SK-N-SH treated with all-trans-retinoic acid at 6 μM for 48 hours (cell line): ENCODE measurements around the gene FATE1.

ENCODE experiments used
- ATAC-seq: fragments of 200-7000 bp; cut with Tn5 transposase; 3 replicates; pipeline ENCODE4 v1.9.1; 2020; ENCODE audit warnings: mild to moderate bottlenecking, moderate library complexity
- ARNTL ChIP-seq: fragments of 450-650 bp; formaldehyde crosslinking; IDR thresholded peaks from 2 replicates; pipeline ENCODE4 v1.5.0; 2020; ENCODE audit warnings: low read depth, mild to moderate bottlenecking, moderate library complexity, borderline replicate concordance
- BACH2 ChIP-seq: fragments of 250-450 bp; sonication (Bioruptor Pico); IDR thresholded peaks from 2 replicates; pipeline ENCODE4 v1.9.0; 2021; ENCODE audit warnings: mild to moderate bottlenecking, borderline replicate concordance
- CSDC2 ChIP-seq: fragments of 250-450 bp; sonication (Bioruptor Pico); IDR thresholded peaks from 2 replicates; pipeline ENCODE4 v1.5.0; 2020; ENCODE audit warnings: mild to moderate bottlenecking, moderate library complexity
- ESRRG ChIP-seq: fragments of 250-450 bp; sonication (Bioruptor Pico); IDR thresholded peaks from 2 replicates; pipeline ENCODE4 v1.6.1; 2021; ENCODE audit warnings: mild to moderate bottlenecking
- GLIS3 ChIP-seq: fragments of 250-450 bp; sonication (Bioruptor Pico); IDR thresholded peaks from 2 replicates; pipeline ENCODE4 v1.5.0; 2020; ENCODE audit warnings: mild to moderate bottlenecking, moderate library complexity
- ISL1 ChIP-seq: fragments of 250-450 bp; sonication (Bioruptor Pico); IDR thresholded peaks from 2 replicates; pipeline ENCODE4 v2.1.2; 2022; ENCODE audit warnings: mild to moderate bottlenecking, moderate library complexity
- OSR1 ChIP-seq: fragments of 250-450 bp; sonication (Bioruptor Pico); IDR thresholded peaks from 2 replicates; pipeline ENCODE4 v1.8.0; 2022; ENCODE audit warnings: moderate library complexity, mild to moderate bottlenecking, inconsistent platforms
- PPARA ChIP-seq: fragments of 250-450 bp; sonication (Bioruptor Pico); IDR thresholded peaks from 2 replicates; pipeline ENCODE4 v1.5.0; 2020; ENCODE audit warnings: mild to moderate bottlenecking, borderline replicate concordance
- RARB ChIP-seq: fragments of 250-450 bp; sonication (Bioruptor Pico); IDR thresholded peaks from 2 replicates; pipeline ENCODE4 v1.8.0; 2021; ENCODE audit warnings: mild to moderate bottlenecking, moderate library complexity
- SNAI2 ChIP-seq: fragments of 250-450 bp; sonication (Bioruptor Pico); IDR thresholded peaks from 2 replicates; pipeline ENCODE4 v1.5.0; 2020; ENCODE audit warnings: mild to moderate bottlenecking, moderate library complexity
- TCF4 ChIP-seq: fragments of 250-450 bp; sonication (Bioruptor Pico); IDR thresholded peaks from 2 replicates; pipeline ENCODE4 v1.8.0; 2021; ENCODE audit warnings: mild to moderate bottlenecking, moderate library complexity, borderline replicate concordance
- TOX ChIP-seq: fragments of 250-450 bp; sonication (Bioruptor Pico); IDR thresholded peaks from 2 replicates; pipeline ENCODE4 v1.8.0; 2021; ENCODE audit warnings: mild to moderate bottlenecking, moderate library complexity, borderline replicate concordance
- TSHZ2 ChIP-seq: fragments of 250-450 bp; sonication (Bioruptor Pico); IDR thresholded peaks from 2 replicates; pipeline ENCODE4 v1.5.0; 2020; ENCODE audit warnings: mild to moderate bottlenecking, moderate library complexity
- ZC3H10 ChIP-seq: fragments of 250-450 bp; sonication (Bioruptor Pico); IDR thresholded peaks from 2 replicates; pipeline ENCODE4 v1.5.1; 2021; ENCODE audit warnings: mild to moderate bottlenecking, moderate library complexity
- ZFP3 ChIP-seq: fragments of 250-450 bp; sonication (Bioruptor Pico); IDR thresholded peaks from 2 replicates; pipeline ENCODE4 v1.5.0; 2020; ENCODE audit warnings: mild to moderate bottlenecking, moderate library complexity
- ZFP30 ChIP-seq: fragments of 450-650 bp; formaldehyde crosslinking; IDR thresholded peaks from 2 replicates; pipeline ENCODE4 v1.5.0; 2022; ENCODE audit warnings: mild to moderate bottlenecking, moderate library complexity
- ZNF565 ChIP-seq: fragments of 450-650 bp; formaldehyde crosslinking; conservative IDR thresholded peaks from 2 replicates; pipeline ENCODE4 v1.5.0; 2020; ENCODE audit warnings: low read depth, mild to moderate bottlenecking, moderate library complexity
- ZNF70 ChIP-seq: fragments of 450-650 bp; formaldehyde crosslinking; IDR thresholded peaks from 2 replicates; pipeline ENCODE4 v1.5.0; 2020; ENCODE audit warnings: mild to moderate bottlenecking, moderate library complexity
- ZNF8 ChIP-seq: fragments of 450-650 bp; formaldehyde crosslinking; IDR thresholded peaks from 2 replicates; pipeline ENCODE4 v1.5.0; 2020; ENCODE audit warnings: mild to moderate bottlenecking, moderate library complexity
- TF ChIP-seq, protein P1 (sequence below): fragments of 250-450 bp; sonication (Bioruptor Pico); IDR thresholded peaks from 2 replicates; pipeline ENCODE4 v1.8.0; 2021; ENCODE audit warnings: low read depth, mild to moderate bottlenecking, moderate library complexity, borderline replicate concordance
- TF ChIP-seq, protein P2 (sequence below): fragments of 250-450 bp; sonication (Bioruptor Pico); IDR thresholded peaks from 2 replicates; pipeline ENCODE4 v1.5.1; 2020; ENCODE audit warnings: low read depth, mild to moderate bottlenecking, moderate library complexity
- TF ChIP-seq, protein P3 (sequence below): fragments of 250-450 bp; sonication (Bioruptor Pico); IDR thresholded peaks from 2 replicates; pipeline ENCODE4 v1.5.1; 2021; ENCODE audit warnings: mild to moderate bottlenecking, moderate library complexity

Gene FATE1

GRCh38 chrX:151759041-151759708 is 43.3 kb downstream of the FATE1 start:
- TF ChIP-seq ZNF8 (CRISPR knock-in tag) (no peak), ZC3H10 (CRISPR knock-in tag) (no peak), ZFP3 (no peak), ESRRG (CRISPR knock-in tag) (no peak), ZNF70 (CRISPR knock-in tag) (no peak), RARB (CRISPR knock-in tag) (no peak), ARNTL (CRISPR knock-in tag) (no peak), ZNF565 (CRISPR knock-in tag) (no peak), TOX (CRISPR knock-in tag) (no peak), SNAI2 (CRISPR knock-in tag) (no peak), TSHZ2 (no peak), ISL1 (CRISPR knock-in tag) (no peak), OSR1 (CRISPR knock-in tag) (no peak), BACH2 (CRISPR knock-in tag) (no peak), PPARA (CRISPR knock-in tag) (no peak)
- TF ChIP-seq, protein P1, sequence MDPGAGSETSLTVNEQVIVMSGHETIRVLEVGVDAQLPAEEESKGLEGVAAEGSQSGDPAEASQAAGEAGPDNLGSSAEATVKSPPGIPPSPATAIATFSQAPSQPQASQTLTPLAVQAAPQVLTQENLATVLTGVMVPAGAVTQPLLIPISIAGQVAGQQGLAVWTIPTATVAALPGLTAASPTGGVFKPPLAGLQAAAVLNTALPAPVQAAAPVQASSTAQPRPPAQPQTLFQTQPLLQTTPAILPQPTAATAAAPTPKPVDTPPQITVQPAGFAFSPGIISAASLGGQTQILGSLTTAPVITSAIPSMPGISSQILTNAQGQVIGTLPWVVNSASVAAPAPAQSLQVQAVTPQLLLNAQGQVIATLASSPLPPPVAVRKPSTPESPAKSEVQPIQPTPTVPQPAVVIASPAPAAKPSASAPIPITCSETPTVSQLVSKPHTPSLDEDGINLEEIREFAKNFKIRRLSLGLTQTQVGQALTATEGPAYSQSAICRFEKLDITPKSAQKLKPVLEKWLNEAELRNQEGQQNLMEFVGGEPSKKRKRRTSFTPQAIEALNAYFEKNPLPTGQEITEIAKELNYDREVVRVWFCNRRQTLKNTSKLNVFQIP: no peak
- TF ChIP-seq, protein P2, sequence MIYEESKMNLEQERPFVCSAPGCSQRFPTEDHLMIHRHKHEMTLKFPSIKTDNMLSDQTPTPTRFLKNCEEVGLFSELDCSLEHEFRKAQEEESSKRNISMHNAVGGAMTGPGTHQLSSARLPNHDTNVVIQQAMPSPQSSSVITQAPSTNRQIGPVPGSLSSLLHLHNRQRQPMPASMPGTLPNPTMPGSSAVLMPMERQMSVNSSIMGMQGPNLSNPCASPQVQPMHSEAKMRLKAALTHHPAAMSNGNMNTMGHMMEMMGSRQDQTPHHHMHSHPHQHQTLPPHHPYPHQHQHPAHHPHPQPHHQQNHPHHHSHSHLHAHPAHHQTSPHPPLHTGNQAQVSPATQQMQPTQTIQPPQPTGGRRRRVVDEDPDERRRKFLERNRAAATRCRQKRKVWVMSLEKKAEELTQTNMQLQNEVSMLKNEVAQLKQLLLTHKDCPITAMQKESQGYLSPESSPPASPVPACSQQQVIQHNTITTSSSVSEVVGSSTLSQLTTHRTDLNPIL (CRISPR knock-in tag): no peak
- TF ChIP-seq, protein P3, sequence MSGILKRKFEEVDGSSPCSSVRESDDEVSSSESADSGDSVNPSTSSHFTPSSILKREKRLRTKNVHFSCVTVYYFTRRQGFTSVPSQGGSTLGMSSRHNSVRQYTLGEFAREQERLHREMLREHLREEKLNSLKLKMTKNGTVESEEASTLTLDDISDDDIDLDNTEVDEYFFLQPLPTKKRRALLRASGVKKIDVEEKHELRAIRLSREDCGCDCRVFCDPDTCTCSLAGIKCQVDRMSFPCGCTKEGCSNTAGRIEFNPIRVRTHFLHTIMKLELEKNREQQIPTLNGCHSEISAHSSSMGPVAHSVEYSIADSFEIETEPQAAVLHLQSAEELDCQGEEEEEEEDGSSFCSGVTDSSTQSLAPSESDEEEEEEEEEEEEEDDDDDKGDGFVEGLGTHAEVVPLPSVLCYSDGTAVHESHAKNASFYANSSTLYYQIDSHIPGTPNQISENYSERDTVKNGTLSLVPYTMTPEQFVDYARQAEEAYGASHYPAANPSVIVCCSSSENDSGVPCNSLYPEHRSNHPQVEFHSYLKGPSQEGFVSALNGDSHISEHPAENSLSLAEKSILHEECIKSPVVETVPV: no peak
- no peak for ATAC-seq

DNA sequence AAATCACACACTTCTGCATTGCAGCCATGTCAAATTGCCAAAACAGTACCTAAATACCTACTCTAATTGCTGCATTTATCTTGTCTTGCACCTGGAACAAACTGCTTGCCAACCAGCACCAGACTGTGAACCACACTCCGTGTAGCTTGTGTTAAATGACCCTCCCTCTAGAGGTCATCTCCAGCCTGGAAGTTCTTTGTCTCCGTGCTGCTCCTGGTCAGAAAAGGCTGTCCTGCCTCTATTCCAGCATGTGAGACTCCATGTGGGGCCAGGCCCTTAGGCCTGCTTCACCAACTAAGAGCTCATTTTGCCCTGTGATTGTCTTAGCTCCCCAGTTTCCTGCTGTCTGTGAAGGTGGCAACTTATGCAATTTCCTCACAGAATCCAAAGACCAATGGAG is 47.0 kb downstream of the FATE1 start:
- no peak for ATAC-seq
- TF ChIP-seq ISL1 (CRISPR knock-in tag): no peak
- no peak for TF ChIP-seq CSDC2 (CRISPR knock-in tag)
- TF ChIP-seq ZNF70 (CRISPR knock-in tag): no peak
- TF ChIP-seq TCF4 (CRISPR knock-in tag): no peak
- no peak for TF ChIP-seq ZNF8 (CRISPR knock-in tag)
- no peak for TF ChIP-seq ZFP30
- no peak for TF ChIP-seq ESRRG (CRISPR knock-in tag)
- no peak for TF ChIP-seq GLIS3 (CRISPR knock-in tag)
- TF ChIP-seq BACH2 (CRISPR knock-in tag): no peak
- no peak for TF ChIP-seq ZNF565 (CRISPR knock-in tag)
- TF ChIP-seq OSR1 (CRISPR knock-in tag): no peak
- TF ChIP-seq, protein P1: no peak
- TF ChIP-seq, protein P2 (CRISPR knock-in tag): no peak
- no peak for TF ChIP-seq SNAI2 (CRISPR knock-in tag)
- TF ChIP-seq RARB (CRISPR knock-in tag): no peak
- TF ChIP-seq, protein P3: no peak
- TF ChIP-seq, all 23 proteins: peak for 0
